GM12801 (cell line): ENCODE results near the gene KATNAL1.

ENCODE experiments used
- TF ChIP-seq, protein P1 (sequence below): IDR thresholded peaks from one replicate; pipeline ENCODE4 v1.5.1; 2011; ENCODE audit warnings: control low read depth; ENCODE audit not compliant: insufficient read length; ENCODE audit errors: extremely low read depth

KATNAL1 gene

DNA sequence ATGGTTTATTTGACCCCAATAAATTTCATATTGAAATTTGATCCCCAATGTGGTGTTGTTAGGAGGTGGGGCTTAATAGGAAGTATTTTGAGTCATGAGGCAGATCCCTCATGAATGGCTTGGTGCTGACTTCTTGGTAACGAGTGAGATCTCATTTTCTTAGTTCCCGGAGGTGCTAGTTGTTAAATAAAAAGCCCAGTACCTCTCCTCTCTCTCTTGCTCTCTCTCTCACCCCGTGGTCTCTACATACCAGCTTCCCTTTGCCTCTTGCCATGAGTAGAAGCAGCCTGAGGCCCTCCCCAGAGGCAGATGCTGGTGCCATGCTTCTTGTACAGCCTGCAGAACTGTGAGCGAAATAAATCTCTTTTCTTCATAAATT, 39.4 kb upstream of the KATNAL1 start:
- TF ChIP-seq, protein P1, sequence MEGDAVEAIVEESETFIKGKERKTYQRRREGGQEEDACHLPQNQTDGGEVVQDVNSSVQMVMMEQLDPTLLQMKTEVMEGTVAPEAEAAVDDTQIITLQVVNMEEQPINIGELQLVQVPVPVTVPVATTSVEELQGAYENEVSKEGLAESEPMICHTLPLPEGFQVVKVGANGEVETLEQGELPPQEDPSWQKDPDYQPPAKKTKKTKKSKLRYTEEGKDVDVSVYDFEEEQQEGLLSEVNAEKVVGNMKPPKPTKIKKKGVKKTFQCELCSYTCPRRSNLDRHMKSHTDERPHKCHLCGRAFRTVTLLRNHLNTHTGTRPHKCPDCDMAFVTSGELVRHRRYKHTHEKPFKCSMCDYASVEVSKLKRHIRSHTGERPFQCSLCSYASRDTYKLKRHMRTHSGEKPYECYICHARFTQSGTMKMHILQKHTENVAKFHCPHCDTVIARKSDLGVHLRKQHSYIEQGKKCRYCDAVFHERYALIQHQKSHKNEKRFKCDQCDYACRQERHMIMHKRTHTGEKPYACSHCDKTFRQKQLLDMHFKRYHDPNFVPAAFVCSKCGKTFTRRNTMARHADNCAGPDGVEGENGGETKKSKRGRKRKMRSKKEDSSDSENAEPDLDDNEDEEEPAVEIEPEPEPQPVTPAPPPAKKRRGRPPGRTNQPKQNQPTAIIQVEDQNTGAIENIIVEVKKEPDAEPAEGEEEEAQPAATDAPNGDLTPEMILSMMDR: no peak

DNA sequence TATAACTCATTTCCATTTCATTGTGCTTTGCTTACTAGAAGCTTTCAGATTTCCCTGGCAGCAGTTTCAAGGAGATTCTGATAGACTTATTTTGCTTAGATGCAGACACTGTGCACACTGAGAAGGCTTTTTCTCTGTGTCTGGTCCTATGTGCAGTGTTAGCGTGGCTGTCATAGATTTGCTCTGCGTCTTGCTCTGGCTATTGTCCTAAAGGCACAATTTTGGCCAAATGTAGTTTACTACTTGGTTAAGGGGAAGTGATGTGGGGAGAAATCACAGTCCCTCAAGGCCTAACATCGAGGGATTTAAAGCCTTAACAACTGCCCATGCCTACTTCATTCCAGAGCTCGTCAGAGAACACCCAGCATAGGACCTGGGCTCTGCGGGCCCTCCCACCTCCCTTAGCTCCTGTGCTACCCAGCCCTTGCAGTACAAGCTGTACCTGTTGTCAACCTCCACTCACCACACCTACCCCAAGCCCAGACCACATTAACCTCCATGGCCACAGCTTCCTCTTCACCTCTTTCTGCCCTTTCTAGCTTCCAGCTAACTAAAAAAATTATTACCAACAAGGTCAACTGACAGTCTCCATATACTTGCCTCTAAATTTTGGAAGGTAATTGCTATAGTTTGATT, 38.9 kb upstream of the KATNAL1 start:
- TF ChIP-seq, protein P1: no peak

DNA sequence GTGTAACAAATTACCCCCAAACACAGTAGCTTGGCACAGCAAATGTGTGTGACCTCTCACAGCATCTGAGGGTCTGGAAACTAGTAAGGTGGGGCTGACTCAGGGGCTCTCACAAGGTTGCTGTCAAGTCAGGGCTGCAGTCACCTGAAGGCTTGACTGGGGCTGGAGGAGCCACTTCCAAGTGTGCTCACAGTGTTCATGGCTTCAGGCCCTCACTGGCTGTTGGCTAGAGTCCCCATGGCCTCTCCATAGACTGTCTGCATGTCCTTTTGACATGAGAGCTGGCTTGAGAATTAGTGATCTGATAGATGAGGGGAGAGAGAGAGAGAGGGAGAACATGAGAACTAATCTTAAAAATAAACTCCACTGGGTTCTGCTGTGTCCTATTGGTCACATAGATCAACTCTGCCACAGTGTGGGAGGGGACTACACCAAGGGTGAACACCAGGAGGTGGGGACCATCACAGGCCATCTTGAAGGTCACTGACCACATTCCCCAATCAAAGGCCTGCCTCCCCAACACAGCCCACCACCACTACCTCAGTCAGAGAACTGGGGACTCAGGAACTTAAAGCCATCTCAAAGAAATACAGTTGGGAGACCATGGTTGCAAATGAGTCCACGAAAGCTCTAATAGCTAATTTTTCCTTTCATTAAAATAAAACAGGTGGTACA, 38.2 kb upstream of the KATNAL1 start:
- TF ChIP-seq, protein P1: no peak

DNA sequence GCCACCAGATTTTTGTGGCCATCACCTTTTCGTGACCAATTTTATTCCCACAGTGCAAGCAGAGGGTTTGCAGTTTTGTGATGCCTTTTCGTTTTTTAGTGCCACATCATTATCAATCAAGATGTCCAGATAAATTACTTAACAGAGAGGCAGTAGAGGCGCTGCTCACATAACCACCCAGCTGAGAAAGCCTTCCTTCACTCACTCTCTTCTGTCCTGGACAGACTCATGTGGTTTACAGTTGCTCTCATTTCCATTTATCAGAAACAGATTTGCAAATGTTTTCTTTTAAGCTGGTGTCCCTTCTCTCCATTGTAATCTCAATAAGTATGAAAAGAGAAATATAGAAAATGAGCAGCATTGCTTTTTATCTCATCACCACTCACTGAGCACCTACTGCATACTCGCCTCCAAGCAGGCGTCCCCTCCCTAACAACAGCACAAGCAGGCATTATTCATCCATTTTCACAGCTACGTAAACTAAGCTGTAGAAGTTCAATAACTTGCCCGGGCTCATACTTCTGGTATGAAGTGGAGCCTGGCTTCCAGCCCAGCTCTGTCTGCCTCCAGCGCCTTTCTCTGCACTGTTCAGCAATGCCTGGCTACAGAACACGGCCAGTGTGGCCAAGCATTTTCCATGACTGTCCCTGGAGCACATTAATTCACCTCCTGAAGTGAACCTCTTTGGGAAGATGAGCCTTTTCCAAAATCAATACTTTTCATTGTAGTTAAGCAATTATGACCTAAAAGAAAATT, 34.6 kb upstream of the KATNAL1 start:
- TF ChIP-seq, protein P1: no peak

DNA sequence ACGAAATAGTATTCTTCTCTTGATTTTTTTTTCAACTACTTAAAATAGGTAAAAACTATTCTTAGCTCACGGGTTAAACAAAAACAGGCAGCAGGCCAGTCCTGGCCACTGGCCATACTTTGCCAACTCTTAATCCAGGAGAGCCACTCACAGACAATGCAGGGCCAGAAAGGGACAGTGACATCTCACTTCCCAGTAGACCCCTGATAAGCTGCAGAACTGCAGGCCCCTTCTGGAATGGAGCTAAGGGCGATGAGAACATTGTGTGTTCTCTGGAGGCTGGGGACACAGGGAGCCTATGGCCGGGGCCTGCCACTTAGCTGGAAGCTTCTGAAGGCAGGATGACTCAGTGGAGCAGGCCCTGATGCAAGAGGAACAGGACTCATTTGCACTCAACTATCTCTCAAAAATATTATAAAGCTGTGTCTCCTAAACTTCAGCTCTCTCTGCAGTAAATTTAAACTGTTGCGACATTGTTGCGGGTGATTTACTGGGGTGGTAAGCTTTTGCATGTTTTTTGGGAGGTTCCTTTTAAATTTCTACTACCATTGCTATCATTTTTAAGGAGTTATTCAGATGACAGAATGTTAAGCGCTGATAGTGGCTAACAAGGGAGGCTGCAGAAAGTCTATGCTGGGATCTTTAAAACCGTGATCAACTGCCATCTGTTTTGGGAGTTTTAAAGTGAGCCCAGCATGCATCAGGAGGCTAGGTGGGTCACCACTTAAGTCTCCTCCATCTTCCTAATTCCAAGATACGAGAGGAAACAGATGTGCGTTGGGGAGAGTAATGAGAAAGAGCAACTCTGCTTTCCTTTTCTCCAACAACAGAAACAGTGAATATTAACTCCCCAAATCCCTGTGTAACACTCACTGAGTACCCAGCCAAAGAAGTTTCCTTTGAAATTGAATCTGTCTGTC, 33.2 kb upstream of the KATNAL1 start:
- TF ChIP-seq, protein P1: no peak

DNA sequence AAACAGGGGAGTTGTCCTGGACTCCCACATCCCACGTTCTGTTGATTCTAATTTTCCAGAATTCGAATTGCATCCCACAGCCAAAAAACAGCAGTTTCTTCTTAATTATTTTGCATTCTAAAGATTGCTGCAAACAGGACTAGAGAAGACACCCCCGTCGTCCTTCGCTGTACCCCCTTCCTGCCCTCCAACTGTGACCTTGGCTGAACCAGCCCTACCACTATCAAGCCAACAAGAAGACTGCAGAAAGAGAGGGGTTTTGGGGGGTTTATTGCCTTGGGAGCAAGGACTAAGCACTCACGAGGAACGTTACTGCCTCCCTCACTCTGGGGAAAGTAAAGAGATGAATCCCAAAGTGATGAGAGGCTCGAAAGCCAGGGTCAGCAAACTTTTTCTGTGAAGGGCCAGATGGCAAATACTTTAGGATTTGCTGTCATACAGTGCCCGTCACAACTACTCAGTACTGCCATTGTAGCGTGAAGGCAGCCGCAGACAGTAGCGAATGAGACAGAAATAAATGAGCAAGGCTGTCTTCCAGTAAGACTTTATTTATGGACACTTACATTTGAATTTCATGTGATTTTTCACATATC, 32.5 kb upstream of the KATNAL1 start:
- TF ChIP-seq, protein P1: no peak
